Measurements from ENCODE around the gene GRIK1.

Gene GRIK1

DNA sequence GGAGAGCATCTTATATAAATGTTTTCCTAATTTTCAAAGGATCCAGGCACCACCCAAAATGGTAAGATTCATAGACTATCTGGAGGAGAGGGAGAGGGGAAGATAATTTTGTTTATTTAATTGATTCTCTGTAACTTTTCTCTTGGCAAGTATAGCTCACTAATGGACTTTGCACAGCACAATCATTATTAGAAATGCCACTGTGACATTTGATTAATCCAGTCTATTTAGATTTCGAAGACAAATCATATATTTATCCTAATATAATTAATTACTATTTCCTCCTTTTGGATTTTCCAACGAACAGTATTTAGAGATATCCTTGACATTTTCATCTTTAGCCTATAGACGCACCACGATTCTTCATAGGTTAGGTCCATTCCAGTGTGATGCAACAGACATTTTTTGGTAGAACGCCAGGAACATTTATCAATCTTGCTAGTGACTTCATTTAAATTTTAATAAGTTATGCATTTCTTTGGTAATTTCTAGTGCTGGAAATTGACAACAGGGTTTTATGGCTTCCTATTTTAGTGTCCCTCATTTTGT, 152.4 kb downstream of the GRIK1 start:
- DNase-seq (ENCODE audit: low read depth in 2 of 3, low spot score in 2 of 3): no peak

DNA sequence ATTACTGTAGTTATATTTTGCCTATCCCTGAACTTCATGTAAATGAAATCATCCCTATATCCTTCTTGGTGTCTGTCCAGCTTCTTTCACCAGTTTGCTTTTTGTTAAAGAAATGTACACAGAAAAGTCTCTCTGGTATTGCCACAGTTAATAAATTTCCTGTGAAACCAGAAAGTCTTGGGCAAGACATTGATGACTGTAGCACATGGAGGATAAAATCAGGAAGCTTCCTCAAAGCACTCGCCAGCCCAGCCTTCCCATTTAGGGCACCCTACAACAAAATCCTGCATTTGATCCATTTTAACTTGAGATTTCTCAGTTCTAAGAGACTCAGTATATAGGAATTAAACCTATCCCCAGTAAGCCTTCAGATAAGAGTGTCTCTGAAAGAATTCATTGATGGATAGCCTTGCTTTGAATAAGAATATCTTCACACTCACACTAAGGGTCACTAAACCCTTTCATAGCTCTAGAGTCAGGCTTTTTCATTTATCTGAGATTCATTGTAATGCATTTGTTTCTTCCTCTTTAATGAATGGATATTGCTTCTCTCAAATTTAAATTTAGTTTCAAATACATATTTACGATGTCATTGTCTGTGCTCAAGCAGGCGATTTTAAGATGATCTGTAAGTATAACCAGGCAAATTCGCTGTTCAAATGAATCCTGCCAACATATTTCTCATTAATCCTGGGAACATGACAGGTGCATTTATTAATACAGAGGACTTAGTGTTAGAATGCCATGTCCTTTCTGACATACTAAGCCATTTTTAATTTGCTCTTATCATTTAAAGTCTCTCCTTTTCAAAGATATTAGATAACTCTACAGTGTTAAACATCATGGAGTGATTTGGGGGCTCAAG, 153.1 kb downstream of the GRIK1 start:
- no peak for DNase-seq (ENCODE audit: low read depth in 2 of 3, low spot score in 2 of 3)

DNA sequence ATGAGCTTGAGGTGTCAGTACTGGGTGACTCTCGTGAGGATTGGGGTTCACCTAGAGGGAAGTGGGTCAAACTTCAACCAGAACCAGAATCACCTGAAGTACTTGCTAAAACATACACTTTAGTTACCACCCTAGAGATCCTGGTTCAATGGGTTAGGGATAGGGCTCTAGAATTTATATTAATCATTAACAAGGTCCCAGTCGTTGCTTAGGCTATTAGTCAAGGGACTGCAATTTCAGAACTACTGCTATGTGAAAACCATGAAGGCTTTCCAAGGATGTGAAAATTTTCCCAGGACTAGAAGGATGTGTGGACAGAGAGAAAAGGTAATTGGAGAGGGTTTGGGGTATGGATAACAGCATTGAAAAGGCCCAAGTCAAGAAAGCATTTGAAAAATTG, 162.6 kb downstream of the GRIK1 start:
- no peak for DNase-seq (ENCODE audit: low read depth in 2 of 3, low spot score in 2 of 3)

DNA sequence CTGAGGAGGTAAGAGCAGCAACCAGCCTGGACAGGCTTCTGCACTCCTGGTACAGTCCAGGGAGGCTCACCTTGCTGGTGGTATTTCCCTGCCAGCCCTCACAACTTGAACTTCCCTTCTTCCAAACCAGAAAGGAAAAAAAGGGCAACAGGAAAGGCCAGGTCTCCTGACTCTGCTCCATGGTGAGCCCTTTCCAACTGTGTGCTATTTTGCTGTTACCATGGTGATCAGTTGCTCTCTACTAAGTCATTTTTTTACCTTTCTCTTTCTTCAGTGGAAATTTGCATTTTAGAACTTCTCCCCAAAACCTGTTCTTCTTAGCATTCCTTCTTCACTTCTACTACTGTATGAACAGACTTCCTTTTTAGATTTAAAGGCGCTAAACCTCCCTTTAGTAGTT, 164.3 kb downstream of the GRIK1 start:
- DNase-seq (ENCODE audit: low read depth in 2 of 3, low spot score in 2 of 3): no peak

DNA sequence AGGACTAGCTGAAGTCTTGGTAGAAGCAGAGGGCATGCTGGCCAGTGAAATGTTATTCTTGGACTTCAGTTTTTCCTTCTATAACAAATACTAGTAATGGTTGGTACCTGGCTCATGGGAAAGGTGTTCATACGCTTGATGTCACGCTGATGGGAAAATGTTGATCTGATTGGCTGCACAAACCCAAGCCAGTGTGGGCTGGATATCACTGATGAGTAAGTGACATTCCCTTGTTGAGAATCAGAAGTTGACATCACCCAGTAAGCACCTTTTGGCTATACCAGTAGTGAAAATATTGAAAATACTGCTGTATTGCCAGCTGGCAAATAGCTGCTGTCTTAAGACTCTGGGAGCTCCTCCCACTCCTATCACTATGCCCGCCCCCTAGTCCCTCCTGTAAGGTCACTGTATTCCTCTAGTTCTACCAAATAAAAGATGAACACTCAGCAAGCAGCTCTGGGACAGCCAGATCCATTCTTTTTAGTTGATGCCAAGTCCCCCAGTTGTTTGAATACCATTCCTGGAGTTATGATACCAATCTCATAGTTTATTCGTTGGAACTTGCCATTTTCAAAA, 168.2 kb downstream of the GRIK1 start:
- DNase-seq (ENCODE audit: low read depth in 2 of 3, low spot score in 2 of 3): no peak

DNA sequence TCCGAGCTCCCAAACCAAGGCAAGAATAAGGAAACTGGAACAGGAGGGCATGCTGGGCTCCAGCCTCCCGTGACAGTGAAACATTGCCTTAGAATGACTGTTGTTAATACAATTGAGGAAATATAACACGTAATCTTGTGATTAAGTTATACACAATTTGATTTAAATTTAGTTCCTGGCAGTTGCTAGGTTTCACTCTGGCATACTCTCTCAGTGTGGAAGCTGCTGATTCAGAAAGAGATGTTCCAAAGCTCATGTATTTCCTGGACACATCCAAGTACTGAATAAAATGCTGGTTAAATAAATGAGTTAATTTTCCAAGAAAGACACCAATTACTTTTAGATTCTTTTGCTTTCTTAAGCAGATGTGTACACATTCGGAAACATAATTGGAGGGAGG, 176.1 kb downstream of the GRIK1 start:
- no peak for DNase-seq (ENCODE audit: low read depth in 2 of 3, low spot score in 2 of 3)

DNA sequence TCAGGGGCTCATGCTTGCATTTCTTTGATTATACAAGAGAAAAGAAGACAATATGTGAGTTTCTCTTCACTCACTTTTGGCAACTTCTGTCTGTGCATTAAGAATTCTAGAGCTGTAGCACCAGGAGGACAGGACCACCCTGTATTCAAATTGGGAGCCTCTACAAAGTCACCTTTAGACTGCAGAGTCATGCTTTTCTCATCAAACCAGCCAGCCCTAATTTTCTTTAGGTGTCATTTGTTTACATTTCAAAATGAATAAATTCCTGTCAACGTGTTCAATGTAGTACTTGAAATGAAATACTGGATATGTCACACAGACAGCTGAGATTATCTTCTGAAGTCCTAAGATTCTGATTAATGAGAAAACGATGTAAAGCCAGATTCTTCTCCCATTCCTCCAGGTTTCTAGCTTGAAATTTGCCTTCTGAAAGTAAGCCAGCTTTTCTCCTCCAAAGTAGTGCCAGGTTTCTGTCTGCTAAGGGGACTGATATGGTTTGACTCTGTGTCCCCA, 177.2 kb downstream of the GRIK1 start:
- DNase-seq (ENCODE audit: low read depth in 2 of 3, low spot score in 2 of 3): no peak

DNA sequence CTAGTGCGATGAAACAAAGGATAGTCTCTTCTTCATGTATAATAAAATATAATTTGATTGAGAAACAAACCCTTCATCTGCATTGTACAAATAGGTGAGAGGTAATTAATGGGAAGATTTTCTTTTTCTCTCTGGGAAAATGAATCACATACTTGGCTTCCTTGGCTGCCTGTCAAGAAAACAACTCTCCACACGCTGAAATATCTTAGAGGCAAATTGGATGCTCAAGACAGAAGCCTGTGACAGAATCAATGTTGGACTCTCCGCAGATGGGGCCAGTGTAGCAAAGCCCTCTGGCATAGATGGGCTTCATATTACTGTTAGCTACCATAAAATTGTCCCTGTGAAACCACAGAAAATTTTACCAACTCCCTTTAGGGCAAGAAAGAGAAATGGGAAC, 186.6 kb downstream of the GRIK1 start:
- DNase-seq (ENCODE audit: low read depth in 2 of 3, low spot score in 2 of 3): no peak

DNA sequence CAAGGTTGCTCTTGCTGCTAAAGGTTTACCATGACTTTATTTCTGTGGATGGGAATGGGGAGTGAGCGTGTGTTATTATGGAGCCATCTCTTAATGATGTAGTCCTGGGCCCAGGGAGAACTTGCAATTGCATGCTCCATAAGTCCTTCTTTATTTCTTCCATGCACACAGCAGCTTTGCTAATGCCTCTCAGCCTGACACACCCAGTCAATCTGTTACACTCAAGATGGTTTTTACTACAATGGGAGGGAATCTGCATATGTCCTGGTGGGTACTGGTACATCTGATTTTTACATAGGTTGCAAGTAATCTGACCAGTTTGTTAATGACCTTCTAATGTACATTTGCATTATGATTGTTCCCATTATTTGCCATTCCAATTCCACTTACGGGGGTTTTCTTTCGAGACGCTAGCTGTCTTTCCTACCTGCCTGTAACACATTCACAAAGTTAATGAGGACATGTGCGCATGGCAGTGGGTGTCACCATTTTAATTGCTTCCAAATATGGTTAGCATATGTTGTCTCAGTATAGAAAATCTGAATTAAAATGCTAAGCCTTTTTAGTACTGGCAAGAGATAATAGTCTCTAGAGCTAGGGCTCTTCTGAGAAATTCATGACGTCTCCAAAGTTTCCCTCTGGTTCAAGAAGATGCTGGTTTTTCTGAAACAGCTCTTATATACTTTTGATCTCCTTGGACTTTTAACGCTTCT, 188.2 kb downstream of the GRIK1 start:
- DNase-seq (ENCODE audit: low read depth in 2 of 3, low spot score in 2 of 3): no peak

DNA sequence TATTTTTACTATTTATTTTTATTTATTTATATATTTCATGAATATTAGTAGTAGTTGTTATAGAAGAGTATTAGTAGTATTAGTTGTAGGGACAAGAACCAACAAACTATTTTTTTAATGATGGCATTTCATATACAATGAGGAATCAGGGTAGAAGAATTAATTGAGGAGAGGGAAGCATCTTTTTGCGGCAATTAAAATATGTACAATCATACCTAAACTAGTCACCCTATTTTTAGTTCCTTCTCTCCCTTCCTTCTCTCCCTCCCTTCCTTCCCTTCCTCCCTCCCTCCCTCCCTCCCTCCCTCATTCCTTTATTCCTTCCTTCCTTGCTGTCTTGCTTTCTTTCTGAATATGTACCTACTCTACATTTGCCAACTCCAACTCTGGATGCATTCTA, 189.8 kb downstream of the GRIK1 start:
- no peak for DNase-seq (ENCODE audit: low read depth in 2 of 3, low spot score in 2 of 3)

DNA sequence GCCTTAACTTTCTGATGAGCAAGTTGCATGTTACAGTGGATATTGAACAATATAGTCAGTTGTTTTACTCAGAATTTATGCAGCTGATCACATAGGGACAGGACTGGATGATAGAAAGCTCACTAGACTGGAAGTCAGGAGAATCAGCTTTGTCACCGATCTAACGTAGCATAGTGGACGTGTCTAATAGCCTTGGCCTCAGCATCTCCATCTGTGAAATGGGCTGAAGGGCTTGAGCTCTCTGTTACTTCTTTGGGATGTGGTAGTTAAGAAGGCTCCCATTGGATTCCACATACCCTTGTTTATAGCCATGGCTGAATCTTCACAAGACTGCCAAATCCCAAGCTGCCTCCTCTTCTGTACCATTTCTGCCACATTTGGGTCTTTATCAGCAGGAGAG, 190.6 kb downstream of the GRIK1 start:
- no peak for DNase-seq (ENCODE audit: low read depth in 2 of 3, low spot score in 2 of 3)

DNA sequence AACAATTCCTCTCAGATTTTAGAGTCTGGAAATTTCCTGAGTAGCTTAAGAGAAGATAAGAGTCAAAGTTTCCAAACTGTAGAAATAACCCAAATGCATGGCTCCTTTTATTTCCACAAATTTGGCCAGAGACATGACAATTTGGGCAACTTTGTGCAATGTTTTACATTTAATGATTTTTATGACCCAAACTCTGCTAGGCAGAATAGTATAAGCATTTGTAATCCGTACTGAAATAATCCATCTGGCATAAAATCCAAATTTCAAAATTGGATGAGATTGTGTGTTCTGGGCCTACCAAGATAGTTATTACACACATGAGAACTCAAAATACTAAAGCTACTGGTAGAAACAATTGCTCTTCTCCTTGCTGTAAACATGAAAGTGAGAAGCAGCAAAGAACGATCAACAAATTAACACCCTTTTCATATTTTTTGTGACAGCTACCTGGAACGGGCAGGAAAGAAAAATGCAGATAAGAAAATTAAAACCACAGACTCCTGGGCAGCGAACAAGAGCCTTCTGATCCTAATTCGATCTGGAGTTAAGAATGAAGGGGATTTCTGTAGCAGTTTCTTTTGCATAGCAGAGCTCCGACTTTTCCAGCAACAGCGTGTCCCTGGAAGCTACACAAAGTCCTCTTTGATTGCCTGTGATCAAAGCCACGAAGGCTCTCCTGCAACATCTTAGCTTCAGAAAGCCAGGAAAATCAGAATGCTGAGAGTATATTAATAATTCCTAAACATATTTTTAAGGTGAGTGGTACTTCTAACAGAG, 191.2 kb downstream of the GRIK1 start:
- DNase-seq (ENCODE audit: low read depth in 2 of 3, low spot score in 2 of 3): no peak

DNA sequence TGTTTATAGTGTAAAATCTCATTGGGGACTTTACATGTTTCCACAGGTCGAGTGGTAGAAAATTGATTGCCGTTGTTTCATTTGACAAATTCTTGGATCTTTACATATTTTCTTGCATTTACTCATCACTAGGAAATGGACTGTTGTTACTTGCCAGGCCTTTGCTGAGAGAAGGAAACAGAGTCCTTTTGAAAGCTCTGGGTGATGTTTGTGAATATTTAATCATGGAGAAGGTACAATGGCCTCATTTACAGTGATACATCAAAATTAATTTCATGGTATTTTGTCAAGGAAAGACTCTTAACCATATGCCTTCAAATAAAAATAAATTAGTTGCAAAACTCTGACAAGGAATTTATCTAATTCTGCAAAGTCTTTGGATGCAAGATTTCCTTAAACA, 198.0 kb downstream of the GRIK1 start:
- no peak for DNase-seq (ENCODE audit: low read depth in 2 of 3, low spot score in 2 of 3)

DNA sequence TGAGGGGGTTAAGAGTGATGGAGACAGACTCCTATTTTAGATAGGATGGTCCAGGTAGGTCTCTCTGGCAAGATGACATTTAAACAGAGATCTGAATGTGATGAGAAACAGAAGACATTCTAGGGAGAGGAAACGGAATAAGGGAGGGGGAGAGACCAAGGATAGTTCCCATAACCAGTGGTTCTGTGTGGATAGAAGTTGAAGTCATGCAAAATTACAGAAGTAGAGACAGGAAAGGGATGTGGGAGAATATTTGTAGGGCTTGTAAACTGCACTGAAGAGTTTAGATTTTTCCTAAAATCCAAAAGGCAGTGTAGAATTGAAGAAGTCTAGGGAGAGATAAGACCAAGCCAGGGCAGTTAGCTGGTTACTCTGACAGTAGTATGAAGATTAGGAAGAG, 200.6 kb downstream of the GRIK1 start:
- DNase-seq (ENCODE audit: low read depth in 2 of 3, low spot score in 2 of 3): no peak

DNA sequence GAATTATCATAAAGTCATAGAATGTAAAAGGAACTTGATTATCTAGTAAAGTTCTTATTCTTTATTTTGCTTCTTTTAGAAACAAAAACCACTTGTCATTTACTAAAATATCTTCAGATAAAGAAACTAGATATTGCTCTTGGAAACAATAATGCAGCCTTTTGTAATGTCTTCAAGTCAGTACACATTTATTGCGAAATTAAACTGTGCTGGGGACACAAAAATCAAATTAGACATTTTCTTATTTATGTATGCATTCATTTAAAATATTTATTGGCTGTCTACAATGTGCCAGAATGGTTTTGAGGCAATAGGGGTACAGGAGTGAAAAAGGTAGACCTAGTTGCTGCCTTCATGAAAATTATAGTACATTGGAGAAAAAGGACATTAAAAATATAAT, 201.1 kb downstream of the GRIK1 start:
- DNase-seq (ENCODE audit: low read depth in 2 of 3, low spot score in 2 of 3): no peak

DNA sequence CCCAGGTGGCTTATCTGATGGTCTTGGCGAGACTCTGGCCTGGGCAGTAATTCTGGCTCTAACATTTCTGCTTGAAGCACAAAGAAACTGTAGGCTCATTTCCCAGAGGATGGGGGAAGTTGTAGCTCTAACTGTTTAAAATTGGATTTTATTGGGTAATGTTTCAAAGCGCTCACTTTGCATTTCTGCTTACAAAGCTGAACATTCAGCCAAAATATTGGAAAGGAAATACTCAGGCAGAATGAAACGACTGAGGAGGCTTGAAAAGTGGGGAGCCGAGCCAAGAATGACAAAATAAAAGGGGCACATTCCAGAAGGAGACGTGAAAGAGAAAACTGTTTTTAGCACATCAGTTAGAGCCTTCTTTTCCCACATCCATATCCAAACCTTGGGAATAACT, 202.6 kb downstream of the GRIK1 start:
- no peak for DNase-seq (ENCODE audit: low read depth in 2 of 3, low spot score in 2 of 3)

DNA sequence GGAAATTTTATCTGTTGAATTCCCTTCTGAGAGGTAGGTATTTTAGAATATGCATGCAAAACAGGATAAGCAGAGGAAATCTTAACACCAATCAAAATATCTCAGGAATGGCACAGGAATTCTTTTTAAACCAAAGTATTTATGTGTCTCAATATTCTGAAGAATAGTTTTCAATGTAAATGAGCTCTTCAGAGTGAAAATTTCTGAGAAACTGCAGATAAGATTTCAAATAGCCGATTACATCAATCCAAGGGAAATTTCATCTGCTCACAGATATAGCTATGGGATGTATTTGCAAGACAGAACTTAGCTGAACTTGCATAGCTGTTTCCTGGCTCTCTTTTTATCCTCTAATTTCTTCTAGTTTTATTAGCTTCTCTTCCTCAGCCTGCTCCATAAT, 209.5 kb downstream of the GRIK1 start:
- DNase-seq (ENCODE audit: low read depth in 2 of 3, low spot score in 2 of 3): no peak

DNA sequence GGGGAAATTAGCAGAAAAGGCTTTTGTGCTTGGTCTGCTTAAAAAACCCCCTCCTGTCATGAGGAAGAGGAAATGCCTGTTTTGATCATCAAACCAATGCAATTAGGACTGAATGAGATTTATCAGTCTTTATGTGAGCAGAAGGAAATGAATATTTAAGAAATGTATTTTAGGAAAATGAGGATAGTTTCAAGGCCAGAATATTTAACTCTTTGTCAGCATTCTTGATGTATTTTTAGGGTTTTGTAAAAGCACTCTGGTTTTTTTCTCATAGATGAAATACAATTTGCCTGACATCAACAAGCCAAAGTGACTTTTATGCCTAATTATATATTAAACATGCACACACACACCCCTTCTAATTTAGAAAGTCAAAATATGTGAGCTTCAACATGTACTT, 213.8 kb downstream of the GRIK1 start:
- no peak for DNase-seq (ENCODE audit: low read depth in 2 of 3, low spot score in 2 of 3)

DNA sequence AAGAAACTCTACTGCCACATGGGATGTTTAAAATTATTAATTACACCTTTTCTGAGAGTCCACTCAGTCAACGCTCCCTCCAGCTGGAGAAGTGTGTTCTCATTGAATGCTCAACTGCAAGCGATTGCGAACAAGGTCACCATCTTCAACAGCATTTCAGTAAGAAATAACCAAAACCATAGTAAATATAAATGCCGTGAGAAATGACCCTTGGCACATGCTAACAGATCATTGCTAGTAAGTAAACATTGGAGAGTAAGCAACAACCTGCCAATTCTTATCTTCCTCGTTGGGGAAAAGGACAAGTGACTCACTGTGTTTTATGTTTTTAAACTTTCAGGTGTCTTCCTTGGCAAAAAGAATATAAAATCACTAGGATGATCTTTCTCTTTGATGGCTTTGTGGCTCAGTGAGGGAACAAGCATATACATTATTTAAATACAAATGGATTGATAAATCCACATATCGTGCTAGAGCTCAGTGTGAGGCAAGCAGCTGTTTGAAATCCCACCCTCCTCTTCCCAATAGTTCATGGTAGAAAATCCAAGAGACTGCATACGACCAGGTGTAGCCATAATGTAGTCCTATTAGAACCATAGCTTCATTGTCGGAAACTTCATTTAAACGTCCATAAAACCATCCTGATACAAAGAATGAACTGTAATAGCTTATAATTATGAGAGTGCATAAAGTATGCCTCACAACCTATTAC, 214.6 kb downstream of the GRIK1 start:
- no peak for DNase-seq (ENCODE audit: low read depth in 2 of 3, low spot score in 2 of 3)

DNA sequence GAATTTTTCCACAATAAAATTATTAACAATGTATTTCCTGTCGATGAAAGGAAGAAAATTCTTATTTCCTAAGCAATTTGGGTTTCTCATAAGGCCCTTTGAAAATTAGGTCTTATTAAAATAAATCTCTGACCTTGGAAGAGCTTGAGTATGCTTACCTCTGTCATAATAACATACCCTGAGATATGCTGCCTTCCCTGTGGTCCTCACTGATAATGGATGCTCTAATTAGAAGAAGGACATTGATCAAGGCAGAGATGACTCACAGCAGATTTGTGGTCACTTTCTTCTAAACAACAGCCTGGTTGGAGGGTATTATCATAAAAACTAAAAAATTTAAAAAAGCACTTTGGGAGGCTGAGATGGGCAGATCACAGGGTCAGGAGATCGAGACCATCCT, 217.8 kb downstream of the GRIK1 start:
- DNase-seq (ENCODE audit: low read depth in 2 of 3, low spot score in 2 of 3): no peak

Measured in activated CD8-positive, alpha-beta memory T cell treated with anti-CD3 and anti-CD28 coated beads for 48 hours (primary cell).